ENCODE data around the gene CD3D.
A peak's percentile ranks its signal among the peaks of the same experiment; 100 is the strongest.

GRCh38 chr11:118359295-118359958 lies 16.9 kb upstream of the CD3D start, which contains the start of gene UBE4A:
- 0 out of 4 replicates have a peak, but pooled peaks of 1 of the 2 experiments have one; percentile 36 for TF ChIP-seq REST (IDR thresholded peaks at IDR 0.05; ENCODE audit: insufficient read depth in 1 of 2, low read depth in 2 of 2, low read length in 2 of 2)
- TF ChIP-seq SIN3A (IDR thresholded peaks at IDR 0.05; ENCODE audit: borderline replicate concordance, insufficient read depth, low read length): peak; percentile 48; the same call in 1 of the 2 replicates
- TF ChIP-seq POLR2AphosphoS5 (IDR thresholded peaks at IDR 0.05; ENCODE audit: low read depth, low read length): peak; percentile 98
- TF ChIP-seq TAF1 (IDR thresholded peaks at IDR 0.05; ENCODE audit: borderline replicate concordance, insufficient read depth, low read length): peak; percentile 89; the same call in 1 of the 2 replicates

All from PFSK-1 (cell line).